Erythroblast (primary cell): Measurements from ENCODE around the gene SMAD2.

ENCODE experiments used
- DNase-seq, 2 experiments: peaks; one replicate each; lab custom pipeline; 2025; lab: John Stamatoyannopoulos, UW
- GATA1 ChIP-seq: IDR thresholded peaks from 2 replicates; pipeline ENCODE4 v1.6.1; 2011; ENCODE audit warnings: low read depth, mild to moderate bottlenecking, control low read depth, low read length, moderate library complexity
- POLR2A ChIP-seq: IDR thresholded peaks from 2 replicates; pipeline ENCODE4 v1.6.1; 2011; ENCODE audit warnings: mild to moderate bottlenecking, low read length

The SMAD2 gene

DNA sequence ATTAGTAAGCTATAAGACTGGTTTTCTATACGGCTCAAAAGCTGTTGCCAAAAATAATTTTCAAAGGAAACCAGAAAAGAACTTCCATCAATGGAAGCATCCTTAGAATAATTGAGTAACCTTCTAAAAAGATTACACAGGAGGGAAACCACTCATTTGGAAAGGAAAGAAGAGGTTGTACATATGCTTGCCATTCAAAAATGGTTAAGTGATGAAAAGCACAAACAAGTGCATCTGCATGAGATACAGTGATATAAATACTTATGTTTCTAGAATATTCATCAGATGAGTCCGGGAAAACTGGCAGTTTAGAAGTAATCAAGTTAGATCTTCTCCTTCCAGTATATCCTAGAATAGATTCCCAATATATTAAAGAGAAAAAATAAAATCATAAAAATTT, 20.1 kb upstream of the SMAD2 start:
- TF ChIP-seq POLR2A (no peak), GATA1 (no peak)

DNA sequence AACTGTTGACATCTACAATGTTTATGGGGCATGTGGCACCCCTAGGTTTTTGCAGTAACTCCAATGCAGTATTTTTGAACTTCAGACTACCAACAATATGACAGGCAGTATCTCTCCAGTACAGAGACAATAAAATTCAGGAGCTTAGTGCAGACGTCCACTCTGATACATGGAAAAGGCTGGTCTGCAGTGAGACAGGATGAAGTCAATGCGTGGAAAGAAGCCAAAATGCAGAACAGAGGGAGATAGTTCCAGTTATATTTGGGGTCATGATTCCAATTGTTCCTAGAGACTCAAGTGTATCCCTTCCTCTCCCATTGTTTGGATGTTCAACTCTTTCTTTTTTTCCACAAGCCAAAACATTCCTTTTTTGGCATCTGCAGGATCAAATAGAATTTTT, 18.7 kb upstream of the SMAD2 start:
- DNase-seq: no peak
- no peak for TF ChIP-seq GATA1
- TF ChIP-seq POLR2A: no peak

More for the DNA sequence above, 20.1 kb upstream of the SMAD2 start:
- no peak for DNase-seq

DNA sequence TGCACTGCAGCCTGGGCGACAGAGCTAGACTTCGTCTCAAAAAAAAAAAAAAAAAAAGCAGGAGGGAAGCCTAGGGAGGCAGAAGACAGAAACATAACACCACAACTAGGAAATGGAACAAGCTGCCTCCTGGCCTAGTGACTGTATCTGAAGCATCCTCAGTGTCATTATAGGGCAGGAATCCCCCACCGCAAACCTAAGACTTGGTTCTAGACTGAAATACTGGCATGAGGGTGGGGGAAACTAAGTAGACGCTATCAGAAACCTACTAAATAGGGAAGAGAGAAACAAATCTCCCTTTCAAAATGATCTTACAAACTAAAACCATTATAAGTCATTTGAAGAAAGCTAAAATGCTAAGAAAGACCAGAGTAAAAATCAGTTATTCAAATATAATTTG, 16.4 kb upstream of the SMAD2 start:
- DNase-seq: no peak
- TF ChIP-seq GATA1: no peak
- TF ChIP-seq POLR2A: no peak

DNA sequence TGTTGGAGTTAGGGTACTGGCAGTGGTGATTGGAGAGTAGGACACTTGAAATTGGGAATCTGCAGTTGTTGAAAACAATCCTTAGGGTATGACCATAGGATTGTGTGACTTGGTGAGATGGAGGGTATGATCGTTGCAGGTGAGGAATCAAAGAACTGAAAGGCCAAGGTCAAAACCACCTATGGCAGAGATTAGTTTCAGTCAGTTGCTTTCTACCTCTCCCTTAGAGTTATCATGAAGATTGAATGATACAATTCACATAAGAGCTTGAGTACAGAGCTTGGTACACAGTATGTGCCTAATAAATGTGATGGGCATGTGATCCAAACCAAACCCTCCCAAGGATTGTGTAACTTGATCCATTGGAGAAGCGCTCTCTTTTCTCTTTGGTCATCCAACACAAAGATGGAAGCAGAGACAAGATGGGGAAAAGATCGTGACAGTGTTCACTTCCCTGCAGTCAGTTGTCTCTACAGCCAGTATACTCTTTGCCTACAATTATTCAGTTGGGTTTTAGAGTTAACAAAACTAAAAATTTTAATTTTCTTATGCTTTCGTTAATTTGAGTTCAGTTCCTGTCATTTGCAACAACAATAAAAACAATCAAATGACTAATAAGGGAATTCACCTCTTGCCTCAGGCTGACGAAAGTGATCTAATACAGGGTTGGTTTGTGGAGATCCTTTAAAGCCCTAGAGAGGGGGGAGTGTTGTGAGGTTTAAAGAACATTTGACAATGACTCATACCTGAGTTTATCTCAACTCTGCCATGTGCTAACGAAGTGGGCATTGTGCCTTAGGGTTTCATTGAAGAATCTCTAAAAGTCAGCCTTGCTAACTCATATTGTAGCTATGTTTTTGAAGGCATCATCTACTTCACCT, 14.8 kb upstream of the SMAD2 start:
- no peak for TF ChIP-seq POLR2A
- TF ChIP-seq GATA1: no peak
- no peak for DNase-seq

DNA sequence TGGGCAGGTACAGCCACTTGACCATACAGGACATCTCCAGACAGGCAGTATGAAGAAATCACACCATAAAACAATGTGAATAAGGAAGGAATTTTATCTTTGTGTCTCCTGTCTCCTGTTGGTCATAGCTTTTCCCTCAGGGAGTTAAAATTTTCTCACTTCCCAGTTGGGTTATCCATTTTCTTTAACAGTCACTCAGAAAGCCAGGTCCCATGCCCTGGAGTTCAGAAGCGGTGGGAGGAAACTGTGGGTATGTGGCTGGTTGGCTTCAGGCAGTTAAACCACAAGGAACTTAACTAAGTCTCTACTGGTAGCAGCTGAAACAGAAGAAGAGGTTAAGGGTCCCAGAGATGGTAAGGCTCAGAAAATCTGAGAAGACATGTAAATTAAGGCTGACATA, 6.5 kb upstream of the SMAD2 start:
- no peak for TF ChIP-seq GATA1
- no peak for TF ChIP-seq POLR2A
- DNase-seq: no peak

DNA sequence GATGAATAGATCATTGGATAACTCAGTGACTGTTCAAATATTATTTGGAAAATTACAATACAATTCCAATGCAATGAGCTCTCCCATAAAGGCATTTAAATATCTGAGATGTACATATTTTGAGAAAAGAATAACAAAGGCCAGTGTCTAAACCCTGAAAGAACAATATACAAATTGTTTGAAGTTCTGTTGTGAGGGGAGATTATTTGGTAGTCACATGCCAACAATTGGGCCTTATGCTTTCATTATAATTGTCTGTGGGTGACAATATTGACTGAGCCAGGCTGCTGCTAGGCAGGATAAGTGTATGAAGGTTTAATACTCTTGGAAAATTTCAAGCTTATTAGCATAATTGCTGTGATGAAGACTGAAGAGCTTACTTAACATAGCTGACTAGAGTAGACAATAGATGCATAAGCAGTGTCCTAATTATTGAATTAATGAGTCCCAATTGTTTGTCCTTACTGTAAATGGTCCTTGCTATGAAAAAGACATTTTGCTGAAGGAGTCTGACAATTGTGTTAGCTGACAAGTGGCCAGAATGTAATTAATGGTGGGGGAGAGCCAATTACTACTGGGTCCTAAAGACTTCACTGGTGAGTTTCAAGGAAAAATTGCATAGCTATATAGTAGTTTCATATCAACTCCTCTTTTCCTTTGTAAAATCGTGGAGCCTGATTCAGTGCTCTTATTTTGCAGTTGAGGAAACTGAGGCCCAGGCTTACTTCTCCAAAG, 5.0 kb upstream of the SMAD2 start:
- no peak for DNase-seq
- no peak for TF ChIP-seq GATA1
- TF ChIP-seq POLR2A: no peak

DNA sequence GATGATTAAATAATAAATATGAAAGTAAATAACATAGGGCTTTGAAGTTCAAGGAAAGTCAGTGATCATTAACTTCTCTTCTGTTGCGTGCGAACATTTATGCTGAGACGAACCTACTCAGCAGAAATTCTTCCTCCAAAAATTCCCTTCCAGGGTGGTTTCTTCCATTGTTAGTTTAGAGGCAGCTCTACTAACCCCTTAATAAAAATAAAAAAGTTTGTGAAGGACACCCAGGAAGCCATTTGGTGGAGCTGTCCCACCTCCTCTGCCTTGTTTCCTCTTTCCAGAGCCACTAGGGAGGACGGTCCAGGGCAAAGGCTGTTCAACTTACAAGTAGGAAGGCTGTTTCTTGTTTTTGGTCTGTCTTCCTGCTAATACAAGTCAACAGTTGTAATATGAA, 2.1 kb upstream of the SMAD2 start:
- TF ChIP-seq GATA1 (no peak), POLR2A (no peak)
- DNase-seq: peak; percentile 16 to 18

DNA sequence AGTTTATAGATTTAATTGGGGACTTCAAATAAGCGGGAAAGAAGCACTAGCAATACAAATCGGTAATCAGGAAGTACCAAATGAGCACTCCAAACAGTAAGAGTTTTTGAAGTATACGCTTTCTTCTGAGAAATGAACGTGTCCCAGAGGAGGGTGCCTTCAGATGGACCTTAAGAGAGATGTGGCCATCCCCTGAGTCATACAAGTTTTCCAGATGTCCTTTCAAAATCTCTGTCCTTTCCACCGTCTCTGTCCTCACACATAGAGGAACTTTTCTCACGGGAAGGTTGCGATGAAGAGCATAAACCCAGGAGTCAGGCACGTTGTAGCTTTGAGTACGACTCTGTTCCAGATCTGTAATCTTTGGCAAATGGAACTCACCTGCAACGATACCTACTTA, 1.7 kb upstream of the SMAD2 start:
- no peak for TF ChIP-seq POLR2A
- TF ChIP-seq GATA1: no peak
- DNase-seq: no peak

DNA sequence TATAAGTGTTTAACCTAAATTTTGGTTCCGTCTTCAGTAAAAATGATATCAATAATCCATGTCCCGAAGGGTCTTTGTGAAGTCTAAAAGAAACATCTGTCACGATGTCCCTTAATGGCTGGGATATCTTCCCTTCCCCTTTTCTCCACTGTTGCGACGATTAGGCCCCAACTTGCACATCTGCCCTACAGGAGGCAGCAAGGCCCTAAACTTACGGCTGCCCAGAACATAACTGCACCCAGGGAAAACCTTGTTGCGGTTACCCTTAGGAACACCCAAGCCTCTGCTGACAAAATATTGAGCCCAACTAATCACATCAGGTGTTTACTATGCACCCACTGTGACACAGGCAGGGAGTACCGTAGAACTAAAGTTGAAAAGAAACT, 1.3 kb upstream of the SMAD2 start:
- DNase-seq: peak; percentile 86 to 88
- TF ChIP-seq POLR2A (no peak), GATA1 (no peak)

DNA sequence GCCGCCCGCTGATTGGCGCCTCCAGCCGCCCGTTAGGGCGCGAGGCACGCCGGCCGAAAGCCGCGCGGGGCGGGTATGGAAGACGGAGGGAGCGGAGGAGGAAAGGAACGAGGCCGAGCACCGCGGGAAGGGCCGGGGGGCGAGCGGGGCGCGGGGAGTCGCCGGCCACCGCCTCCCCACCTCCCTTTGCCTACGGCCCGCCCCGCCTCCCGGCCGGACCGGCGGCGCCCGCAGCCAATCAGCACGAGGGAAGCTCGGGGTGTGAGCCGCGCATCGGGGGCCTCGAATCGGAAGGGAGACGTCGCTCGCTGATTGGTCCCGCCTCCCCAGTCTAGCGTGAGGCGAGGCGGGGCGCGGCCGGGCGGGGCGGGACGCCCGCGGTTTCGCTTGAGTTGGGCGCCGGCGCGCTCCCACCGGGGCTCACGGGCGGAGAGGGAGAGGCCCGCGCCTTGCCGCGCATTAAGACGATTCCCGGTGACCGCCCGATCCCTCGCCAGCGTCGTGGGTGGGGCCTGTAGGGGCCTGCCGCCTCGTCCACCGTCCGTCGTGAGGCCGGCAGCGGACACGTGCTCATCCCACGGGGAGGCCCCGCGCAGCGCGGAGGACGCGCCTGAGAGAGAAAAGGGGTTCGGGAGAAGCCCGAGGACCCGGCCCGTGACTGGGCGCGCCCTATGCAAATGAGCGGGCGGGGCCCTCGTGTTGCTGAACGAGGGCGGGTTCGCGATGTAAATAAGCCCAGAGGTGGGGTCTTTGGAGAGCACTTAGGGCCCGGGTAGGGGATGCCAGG, 665 bp upstream of the SMAD2 start:
- peak; percentile 99 for DNase-seq
- TF ChIP-seq POLR2A (peak; percentile 81), GATA1 (no peak)

DNA sequence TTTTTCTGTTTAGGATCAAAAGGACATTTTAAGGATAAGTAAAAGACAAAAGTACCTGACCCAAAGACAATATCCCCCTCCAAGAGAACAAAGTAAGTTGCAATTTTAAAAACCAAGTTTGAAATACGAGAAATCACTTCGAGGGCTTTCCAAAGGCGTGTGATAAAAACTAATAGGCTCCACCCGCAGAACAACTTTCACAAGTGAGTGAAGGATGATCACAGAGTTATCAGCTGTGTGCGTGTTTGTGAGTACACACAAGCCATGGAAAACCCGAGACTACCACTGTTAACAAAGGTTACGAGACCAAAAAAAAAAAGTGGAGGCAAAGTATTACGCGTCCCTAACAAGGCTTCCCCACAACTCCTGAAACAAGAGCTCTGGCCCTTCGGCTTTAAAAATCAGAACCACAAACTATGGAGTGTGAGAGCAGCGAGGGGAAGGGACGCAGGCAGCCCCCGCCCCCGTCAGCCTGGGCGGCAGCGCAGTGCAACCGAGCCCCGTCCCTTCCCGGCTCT, 719 bp downstream of the SMAD2 start:
- TF ChIP-seq GATA1 (no peak), POLR2A (no peak)
- peak; percentile 77 to 80 for DNase-seq

DNA sequence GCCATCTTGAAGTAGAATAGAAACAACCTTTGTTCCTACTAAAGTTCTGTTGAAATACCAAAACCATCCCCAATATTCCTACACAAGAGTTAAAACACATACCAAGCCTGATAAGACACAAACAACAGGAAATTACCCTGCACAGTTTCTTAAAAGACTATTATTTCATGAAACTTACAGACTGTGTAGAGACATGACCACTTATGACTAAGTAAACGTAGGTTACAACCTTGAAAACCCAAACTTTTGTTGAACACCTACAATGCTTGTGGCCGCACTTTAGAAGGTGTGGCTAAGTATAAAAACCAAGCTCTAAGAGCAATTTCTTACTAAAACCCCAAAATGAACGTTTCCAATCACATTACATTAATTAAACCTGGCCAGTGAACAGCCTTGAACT, 2.0 kb downstream of the SMAD2 start:
- DNase-seq: peak; percentile 20 to 39
- TF ChIP-seq GATA1: no peak
- no peak for TF ChIP-seq POLR2A

DNA sequence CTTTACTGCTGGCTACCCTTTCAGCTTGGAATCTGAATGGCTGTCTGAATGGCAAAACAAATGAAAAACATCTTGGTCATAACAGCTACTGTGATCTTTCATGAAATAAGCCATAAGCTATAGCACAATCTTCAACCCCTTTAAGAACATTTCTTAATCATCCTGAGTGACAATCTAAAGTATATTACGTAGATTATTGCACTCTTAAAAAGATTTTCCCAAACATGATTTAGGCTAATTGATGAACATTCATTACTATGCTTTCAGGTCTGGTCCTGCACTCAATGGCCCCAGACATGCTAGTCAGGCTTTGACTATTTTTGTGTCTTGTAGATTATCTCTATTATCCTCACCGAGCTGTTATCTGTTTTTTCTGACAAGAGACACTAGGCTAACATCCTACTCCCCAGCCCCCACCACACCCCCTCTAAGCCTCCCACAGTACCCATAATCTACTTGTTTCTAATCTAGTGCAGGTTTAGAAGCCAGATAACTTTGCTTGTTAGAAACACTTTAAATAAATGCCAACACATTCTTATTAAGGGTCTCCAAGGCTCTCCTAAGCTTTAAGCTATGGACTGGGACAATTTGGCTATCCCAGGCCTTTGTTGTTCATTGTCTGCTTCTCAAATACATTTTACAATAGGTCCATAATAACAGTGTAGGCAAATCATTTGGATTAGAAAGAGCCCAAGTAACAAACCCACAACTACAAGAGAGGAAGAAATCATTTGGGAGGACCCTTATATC, 4.2 kb downstream of the SMAD2 start:
- TF ChIP-seq GATA1 (no peak), POLR2A (no peak)
- DNase-seq: peak; percentile 58 to 89
